Gastrocnemius medialis (tissue), 4 donors: ENCODE measurements around the gene PTPN21.

ENCODE experiments used
- POLR2A ChIP-seq, 2 donors: fragments of 450-650 bp; IDR thresholded peaks; one replicate each; pipeline ENCODE4 v1.6.1; 2017; ENCODE audit warnings: antibody characterized with exemption in 2 of 2, mild to moderate bottlenecking in 2 of 2, moderate library complexity in 2 of 2
- TF ChIP-seq, protein P1 (sequence below), 5 experiments: fragments of 450-650 bp in 3 of 5; fragments of 200-600 bp in 2 of 5; sonication (generic) in 2 of 5; IDR thresholded peaks in 4 of 5; conservative IDR thresholded peaks in 1 of 5; 1 replicate in 4 of 5; 2 replicates in 1 of 5; pipeline ENCODE4 v1.5.1; 2016 to 2019; ENCODE audit warnings: antibody characterized with exemption in 5 of 5, mild to moderate bottlenecking in 3 of 5, moderate library complexity in 3 of 5

DNA sequence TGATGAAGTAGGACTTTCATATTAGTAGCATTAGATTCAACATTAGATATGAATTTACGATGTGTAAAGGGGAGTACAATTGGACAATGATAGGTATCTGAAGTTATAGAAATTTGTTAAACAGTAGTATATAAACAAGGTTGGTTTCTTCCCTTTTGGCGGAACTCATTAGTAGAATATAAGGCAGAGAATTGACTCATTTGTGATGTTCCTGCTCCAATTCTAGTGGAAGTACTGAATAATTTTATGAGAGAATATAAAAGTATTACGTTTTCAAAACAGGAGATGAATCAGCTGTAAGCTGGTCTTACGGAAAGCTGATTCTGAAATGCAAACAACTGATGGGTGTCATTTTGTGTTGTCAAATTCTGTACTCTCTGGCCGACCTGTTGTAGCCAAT is 21.4 kb upstream of the PTPN21 start:
- TF ChIP-seq, protein P1, sequence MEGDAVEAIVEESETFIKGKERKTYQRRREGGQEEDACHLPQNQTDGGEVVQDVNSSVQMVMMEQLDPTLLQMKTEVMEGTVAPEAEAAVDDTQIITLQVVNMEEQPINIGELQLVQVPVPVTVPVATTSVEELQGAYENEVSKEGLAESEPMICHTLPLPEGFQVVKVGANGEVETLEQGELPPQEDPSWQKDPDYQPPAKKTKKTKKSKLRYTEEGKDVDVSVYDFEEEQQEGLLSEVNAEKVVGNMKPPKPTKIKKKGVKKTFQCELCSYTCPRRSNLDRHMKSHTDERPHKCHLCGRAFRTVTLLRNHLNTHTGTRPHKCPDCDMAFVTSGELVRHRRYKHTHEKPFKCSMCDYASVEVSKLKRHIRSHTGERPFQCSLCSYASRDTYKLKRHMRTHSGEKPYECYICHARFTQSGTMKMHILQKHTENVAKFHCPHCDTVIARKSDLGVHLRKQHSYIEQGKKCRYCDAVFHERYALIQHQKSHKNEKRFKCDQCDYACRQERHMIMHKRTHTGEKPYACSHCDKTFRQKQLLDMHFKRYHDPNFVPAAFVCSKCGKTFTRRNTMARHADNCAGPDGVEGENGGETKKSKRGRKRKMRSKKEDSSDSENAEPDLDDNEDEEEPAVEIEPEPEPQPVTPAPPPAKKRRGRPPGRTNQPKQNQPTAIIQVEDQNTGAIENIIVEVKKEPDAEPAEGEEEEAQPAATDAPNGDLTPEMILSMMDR (IDR thresholded peaks at IDR 0.05 in 4 of 5, conservative IDR thresholded peaks at IDR 0.05 in 1 of 5): no peak
- TF ChIP-seq POLR2A (IDR thresholded peaks at IDR 0.05): no peak
